ENCODE data around the gene DUSP11. TPM values are rescaled to one million over a fixed set of nuclear protein-coding genes. Genes with fewer than 3 reads are reported as not detected.

Gene DUSP11
- total and polyA plus RNA-seq, 4 donors: 13.9 to 44.1 (median 17.0) TPM

- 89 to 95% methylated on average over 4 of the region's 4 CpGs for WGBS, 2 donors
- no peak for DNase-seq
These were observed 12.9 kb downstream of the DUSP11 start for GRCh38 chr2:73766994-73767393.

GRCh38 chr2:73766349-73766748 is 13.6 kb downstream of the DUSP11 start:
- DNase-seq (no peak), ATAC-seq (ENCODE audit: insufficient read depth, low FRiP score) (no peak)
- WGBS, 2 donors: 93 to 99% methylated on average over 1 of the region's 1 CpG
- H3K9ac ChIP-seq (ENCODE audit: insufficient read depth in 1 of 2, low read length in 2 of 2): no peak overlapping the region
- H3K27ac ChIP-seq (ENCODE audit: low read depth in 1 of 2, low read length in 1 of 2): no peak overlapping the region
- H3K27me3 ChIP-seq (ENCODE audit: control insufficient read depth in 3 of 3, insufficient read depth in 3 of 3, low read length in 2 of 3): no peaks in the 10 kb centered on the region
- H3K36me3 ChIP-seq (ENCODE audit: control insufficient read depth in 4 of 4, insufficient read depth in 4 of 4, low read length in 4 of 4): peaks cover 22 to 39% (median 25%) of the 10 kb centered on the region in 4 donors
- TF ChIP-seq CTCF (IDR thresholded peaks at IDR 0.05; ENCODE audit: control extremely low read depth, extremely low read depth): no peak
- no peaks in the 10 kb centered on the region for H3K4me1 ChIP-seq (ENCODE audit: control insufficient read depth in 5 of 5, insufficient read depth in 5 of 5, low read length in 5 of 5)
- H3K4me3 ChIP-seq: no peak overlapping the region
- no peaks in the 10 kb centered on the region for H3K9me3 ChIP-seq (ENCODE audit: control insufficient read depth in 4 of 4, insufficient read depth in 3 of 4, low read length in 3 of 4)

More at GRCh38 chr2:73766994-73767393, 12.9 kb downstream of the DUSP11 start:
- no peak overlapping the region for H3K4me3 ChIP-seq
- H3K27me3 ChIP-seq (ENCODE audit: control insufficient read depth in 3 of 3, insufficient read depth in 3 of 3, low read length in 2 of 3): no peaks in the 10 kb centered on the region
- H3K4me1 ChIP-seq (ENCODE audit: control insufficient read depth in 5 of 5, insufficient read depth in 5 of 5, low read length in 5 of 5): no peaks in the 10 kb centered on the region
- no peak overlapping the region for H3K9ac ChIP-seq (ENCODE audit: insufficient read depth in 1 of 2, low read length in 2 of 2)
- H3K9me3 ChIP-seq (ENCODE audit: control insufficient read depth in 4 of 4, insufficient read depth in 3 of 4, low read length in 3 of 4): no peaks in the 10 kb centered on the region
- no peak for TF ChIP-seq CTCF (IDR thresholded peaks at IDR 0.05; ENCODE audit: control extremely low read depth, extremely low read depth)
- peaks cover 20 to 40% (median 25%) of the 10 kb centered on the region in 4 donors for H3K36me3 ChIP-seq (ENCODE audit: control insufficient read depth in 4 of 4, insufficient read depth in 4 of 4, low read length in 4 of 4)
- no peak for ATAC-seq (ENCODE audit: insufficient read depth, low FRiP score)
- no peak overlapping the region for H3K27ac ChIP-seq (ENCODE audit: low read depth in 1 of 2, low read length in 1 of 2)

- ATAC-seq (ENCODE audit: insufficient read depth, low FRiP score) (no peak), DNase-seq (no peak)
- TF ChIP-seq CTCF (IDR thresholded peaks at IDR 0.05; ENCODE audit: control extremely low read depth, extremely low read depth): no peak
- H3K27me3 ChIP-seq (ENCODE audit: control insufficient read depth in 3 of 3, insufficient read depth in 3 of 3, low read length in 2 of 3): no peaks in the 10 kb centered on the region
- H3K9me3 ChIP-seq (ENCODE audit: control insufficient read depth in 4 of 4, insufficient read depth in 3 of 4, low read length in 3 of 4): no peaks in the 10 kb centered on the region
- peaks cover 0 to 9% (median 2%) of the 10 kb centered on the region in 5 donors for H3K4me1 ChIP-seq (ENCODE audit: control insufficient read depth in 5 of 5, insufficient read depth in 5 of 5, low read length in 5 of 5)
- H3K36me3 ChIP-seq (ENCODE audit: control insufficient read depth in 4 of 4, insufficient read depth in 4 of 4, low read length in 4 of 4): peaks cover 23 to 45% (median 31%) of the 10 kb centered on the region in 4 donors
- WGBS, 2 donors: 100% methylated on average over 1 of the region's 1 CpG
- H3K4me3 ChIP-seq: no peak overlapping the region
- no peak overlapping the region for H3K27ac ChIP-seq (ENCODE audit: low read depth in 1 of 2, low read length in 1 of 2)
- H3K9ac ChIP-seq (ENCODE audit: insufficient read depth in 1 of 2, low read length in 2 of 2): no peak overlapping the region
These were observed 15.0 kb downstream of the DUSP11 start for GRCh38 chr2:73764945-73765344.

GRCh38 chr2:73762571-73762970 is 17.3 kb downstream of the DUSP11 start:
- Histone ChIP-seq H3K9ac (ENCODE audit: insufficient read depth in 1 of 2, low read length in 2 of 2) (no peak overlapping the region), H3K27ac (ENCODE audit: low read depth in 1 of 2, low read length in 1 of 2) (no peak overlapping the region), H3K36me3 (ENCODE audit: control insufficient read depth in 4 of 4, insufficient read depth in 4 of 4, low read length in 4 of 4) (peaks cover 17 to 42% (median 32%) of the 10 kb centered on the region in 4 donors), H3K4me3 (no peak overlapping the region), H3K4me1 (ENCODE audit: control insufficient read depth in 5 of 5, insufficient read depth in 5 of 5, low read length in 5 of 5) (peaks cover 0 to 21% (median 5%) of the 10 kb centered on the region in 5 donors), H3K9me3 (ENCODE audit: control insufficient read depth in 4 of 4, insufficient read depth in 3 of 4, low read length in 3 of 4) (no peaks in the 10 kb centered on the region), H3K27me3 (ENCODE audit: control insufficient read depth in 3 of 3, insufficient read depth in 3 of 3, low read length in 2 of 3) (no peaks in the 10 kb centered on the region)
- WGBS, 2 donors: 78 to 83% methylated on average over 1 of the region's 1 CpG
- no peak for TF ChIP-seq CTCF (IDR thresholded peaks at IDR 0.05; ENCODE audit: control extremely low read depth, extremely low read depth)
- ATAC-seq (ENCODE audit: insufficient read depth, low FRiP score) (no peak), DNase-seq (no peak)
